ENCODE measurements around the gene FAM193A.
"Not testable (repeated sequence)": the region's sequence is repeated elsewhere in the genome, so short reads cannot be mapped to it uniquely, and the experiment has no call there.

Gene FAM193A

GRCh38 chr4:2733844-2734574 lies 197.6 kb downstream of the FAM193A start:
- DNase-seq (ENCODE audit: extremely low spot score) = no peak
- TF ChIP-seq, protein P1, sequence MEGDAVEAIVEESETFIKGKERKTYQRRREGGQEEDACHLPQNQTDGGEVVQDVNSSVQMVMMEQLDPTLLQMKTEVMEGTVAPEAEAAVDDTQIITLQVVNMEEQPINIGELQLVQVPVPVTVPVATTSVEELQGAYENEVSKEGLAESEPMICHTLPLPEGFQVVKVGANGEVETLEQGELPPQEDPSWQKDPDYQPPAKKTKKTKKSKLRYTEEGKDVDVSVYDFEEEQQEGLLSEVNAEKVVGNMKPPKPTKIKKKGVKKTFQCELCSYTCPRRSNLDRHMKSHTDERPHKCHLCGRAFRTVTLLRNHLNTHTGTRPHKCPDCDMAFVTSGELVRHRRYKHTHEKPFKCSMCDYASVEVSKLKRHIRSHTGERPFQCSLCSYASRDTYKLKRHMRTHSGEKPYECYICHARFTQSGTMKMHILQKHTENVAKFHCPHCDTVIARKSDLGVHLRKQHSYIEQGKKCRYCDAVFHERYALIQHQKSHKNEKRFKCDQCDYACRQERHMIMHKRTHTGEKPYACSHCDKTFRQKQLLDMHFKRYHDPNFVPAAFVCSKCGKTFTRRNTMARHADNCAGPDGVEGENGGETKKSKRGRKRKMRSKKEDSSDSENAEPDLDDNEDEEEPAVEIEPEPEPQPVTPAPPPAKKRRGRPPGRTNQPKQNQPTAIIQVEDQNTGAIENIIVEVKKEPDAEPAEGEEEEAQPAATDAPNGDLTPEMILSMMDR (IDR thresholded peaks at IDR 0.05; ENCODE audit: control extremely low read depth, extremely low read depth, low read depth, missing control alignments) = no peak
- ChIA-PET CTCF (interaction anchor here (1.1 kb wide), 1 partner anchor 10 kb away, joined by 3 read pairs; no protein-coding TSS in a partner anchor), POLR2A (no interaction called here)

DNA sequence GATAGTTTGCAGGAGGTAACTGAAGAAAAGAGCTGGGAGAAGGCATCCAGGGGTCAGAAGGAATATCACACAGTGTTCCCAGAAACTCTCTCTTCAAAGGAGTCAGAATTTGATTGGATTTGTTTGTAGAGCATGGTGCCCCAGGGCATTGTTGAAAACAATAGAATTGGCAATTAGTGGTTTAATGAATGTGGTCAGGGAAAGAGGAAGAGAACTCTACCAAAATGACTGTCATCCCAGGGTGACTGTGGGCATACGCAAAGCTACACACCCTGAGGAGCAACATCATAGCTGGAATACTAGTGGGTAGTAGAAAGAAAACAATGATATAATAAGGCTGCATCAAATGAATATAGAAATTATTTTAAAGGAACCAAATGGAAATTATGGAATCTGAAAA lies 198.2 kb downstream of the FAM193A start:
- TF ChIP-seq, protein P1 (IDR thresholded peaks at IDR 0.05; ENCODE audit: control extremely low read depth, extremely low read depth, low read depth, missing control alignments) = no peak
- ChIA-PET CTCF (interaction anchor here (1.1 kb wide), 1 partner anchor 9 kb away, joined by 3 read pairs; no protein-coding TSS in a partner anchor), POLR2A (no interaction called here)
- DNase-seq (ENCODE audit: extremely low spot score) = no peak

GRCh38 chr4:2735869-2736268 lies 199.4 kb downstream of the FAM193A start:
- ChIA-PET CTCF (no interaction called here), POLR2A (no interaction called here)
- no peak for DNase-seq (ENCODE audit: extremely low spot score)
- TF ChIP-seq, protein P1 (IDR thresholded peaks at IDR 0.05; ENCODE audit: control extremely low read depth, extremely low read depth, low read depth, missing control alignments) = no peak

GRCh38 chr4:2738296-2738695 lies 201.8 kb downstream of the FAM193A start:
- POLR2A ChIA-PET; DNase-seq (ENCODE audit: extremely low spot score); CTCF ChIA-PET: not testable (repeated sequence)

DNA sequence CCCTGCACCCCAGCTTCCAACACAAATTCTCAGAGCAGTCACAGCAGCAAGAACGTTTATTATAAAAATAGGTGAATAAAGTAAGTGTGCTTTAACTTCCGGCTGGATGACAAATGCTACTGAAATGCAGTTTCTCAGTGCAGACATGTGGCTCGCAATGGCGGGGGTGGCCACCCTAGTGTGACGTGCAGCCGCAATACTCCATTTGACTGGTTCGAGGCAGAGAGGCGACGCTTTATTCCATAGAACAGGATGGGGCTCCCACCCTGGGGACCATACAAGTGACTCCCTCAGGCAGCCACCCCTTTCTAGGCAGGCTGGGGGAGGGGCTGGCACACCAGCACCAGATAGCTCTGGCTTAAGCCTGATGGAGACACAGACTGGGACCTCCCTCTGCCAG lies 205.2 kb downstream of the FAM193A start:
- TF ChIP-seq, protein P1 (IDR thresholded peaks at IDR 0.05; ENCODE audit: control extremely low read depth, extremely low read depth, low read depth, missing control alignments) = no peak
- DNase-seq (ENCODE audit: extremely low spot score) = no peak
- CTCF ChIA-PET = interaction anchor here (1.3 kb wide), 1 partner anchor 13 kb away, joined by 3 read pairs; no protein-coding TSS in a partner anchor

GRCh38 chr4:2742081-2742822 lies 205.8 kb downstream of the FAM193A start:
- POLR2A ChIA-PET = no interaction called here
- no peak for DNase-seq (ENCODE audit: extremely low spot score)
- CTCF ChIA-PET = interaction anchor here (1.3 kb wide), 1 partner anchor 13 kb away, joined by 3 read pairs; no protein-coding TSS in a partner anchor
- TF ChIP-seq, protein P1 (IDR thresholded peaks at IDR 0.05; ENCODE audit: control extremely low read depth, extremely low read depth, low read depth, missing control alignments) = no peak

More for the DNA sequence above, 205.2 kb downstream of the FAM193A start:
- POLR2A ChIA-PET = no interaction called here

All from GM10248 (cell line).